IMR-90 (cell line): ENCODE results near the gene RHOT2.

Source experiments
- BHLHE40 ChIP-seq: fragments of 150-350 bp; IDR thresholded peaks from 2 replicates; pipeline ENCODE4 v1.6.1; 2016; ENCODE audit warnings: mild to moderate bottlenecking, low read depth, low read length
- CHD1 ChIP-seq: IDR thresholded peaks from 2 replicates; pipeline ENCODE4 v1.6.1; 2012; ENCODE audit warnings: low read depth, low read length, improper control_type of control experiment
- CTCF ChIP-seq: conservative IDR thresholded peaks from 2 replicates; pipeline ENCODE4 v1.5.1; 2012; ENCODE audit warnings: mild to moderate bottlenecking, low read depth, low read length, improper control_type of control experiment
- ELK1 ChIP-seq: fragments of 150-350 bp; IDR thresholded peaks from 2 replicates; pipeline ENCODE4 v1.6.1; 2016; ENCODE audit warnings: low read depth, mild to moderate bottlenecking, low read length, moderate library complexity, borderline replicate concordance
- MAFK ChIP-seq: IDR thresholded peaks from 2 replicates; pipeline ENCODE4 v1.6.1; 2012; ENCODE audit warnings: low read depth, low read length, improper control_type of control experiment
- MAZ ChIP-seq: IDR thresholded peaks from 2 replicates; pipeline ENCODE4 v1.6.1; 2012; ENCODE audit warnings: low read depth, mild to moderate bottlenecking, low read length, improper control_type of control experiment, moderate library complexity, borderline replicate concordance
- MXI1 ChIP-seq: IDR thresholded peaks from 2 replicates; pipeline ENCODE4 v1.6.1; 2012; ENCODE audit warnings: low read depth, mild to moderate bottlenecking, low read length, moderate library complexity, borderline replicate concordance
- NFE2L2 ChIP-seq: fragments of 150-350 bp; IDR thresholded peaks from 2 replicates; pipeline ENCODE4 v1.6.1; 2016; ENCODE audit warnings: low read depth, mild to moderate bottlenecking, low read length
- POLR2A ChIP-seq: IDR thresholded peaks from 2 replicates; pipeline ENCODE4 v1.6.1; 2012; ENCODE audit warnings: mild to moderate bottlenecking, low read depth, low read length
- RAD21 ChIP-seq: IDR thresholded peaks from 2 replicates; pipeline ENCODE4 v1.6.1; 2012; ENCODE audit warnings: low read length, improper control_type of control experiment
- RCOR1 ChIP-seq: IDR thresholded peaks from 2 replicates; pipeline ENCODE4 v1.6.1; 2012; ENCODE audit warnings: mild to moderate bottlenecking, low read length, improper control_type of control experiment; ENCODE audit not compliant: insufficient replicate concordance
- RFX5 ChIP-seq: IDR thresholded peaks from 2 replicates; pipeline ENCODE4 v1.8.0; 2012; ENCODE audit warnings: low read depth, mild to moderate bottlenecking, low read length, moderate library complexity
- SMC3 ChIP-seq: fragments of 150-350 bp; IDR thresholded peaks from 2 replicates; pipeline ENCODE4 v1.6.1; 2016; ENCODE audit warnings: low read depth, mild to moderate bottlenecking, antibody characterized with exemption, low read length, moderate library complexity
- USF2 ChIP-seq: fragments of 150-350 bp; IDR thresholded peaks from 2 replicates; pipeline ENCODE4 v1.6.1; 2017; ENCODE audit warnings: mild to moderate bottlenecking, antibody characterized with exemption, low read length, low read depth

GRCh38 chr16:677316-678190 is 9.6 kb downstream of the RHOT2 start:
- TF ChIP-seq POLR2A (no peak), CTCF (no peak), NFE2L2 (no peak), MAFK (no peak), RAD21 (no peak), SMC3 (no peak), RFX5 (no peak), USF2 (no peak), ELK1 (no peak), MAZ (no peak), MXI1 (no peak), CHD1 (no peak), BHLHE40 (no peak), RCOR1 (no peak)
